GM19372 (cell line): ENCODE results near the gene ABCB1.
"Not testable (repeated sequence)": the region's sequence is repeated elsewhere in the genome, so short reads cannot be mapped to it uniquely, and the experiment has no call there.

ENCODE experiments used
- ATAC-seq: cut with Tn5 transposase; IDR thresholded peaks from one replicate; pipeline ENCODE4 v1.9.1; 2021; ENCODE audit warnings: mild to moderate bottlenecking, low read depth, moderate library complexity; ENCODE audit not compliant: unreplicated experiment

The ABCB1 gene

GRCh38 chr7:87580636-87581035 is 20.0 kb downstream of the ABCB1 start:
- ATAC-seq: no peak

- no peak for ATAC-seq
Observed at GRCh38 chr7:87575521-87575920, 25.2 kb downstream of the ABCB1 start.

- no peak for ATAC-seq
Observed at GRCh38 chr7:87574630-87575029, 26.1 kb downstream of the ABCB1 start.

GRCh38 chr7:87572513-87572912 is 28.2 kb downstream of the ABCB1 start:
- ATAC-seq: not testable (repeated sequence)

GRCh38 chr7:87570178-87570577 is 30.5 kb downstream of the ABCB1 start:
- no peak for ATAC-seq

- no peak for ATAC-seq
Observed at GRCh38 chr7:87567052-87567451, 33.6 kb downstream of the ABCB1 start.

- ATAC-seq: no peak
Observed at GRCh38 chr7:87566311-87566900, 34.3 kb downstream of the ABCB1 start.

GRCh38 chr7:87565877-87566276 is 34.8 kb downstream of the ABCB1 start:
- no peak for ATAC-seq

- ATAC-seq: peak; percentile 82
Observed at GRCh38 chr7:87564296-87564963, 36.3 kb downstream of the ABCB1 start.

GRCh38 chr7:87561702-87562101 is 39.0 kb downstream of the ABCB1 start:
- ATAC-seq: no peak

GRCh38 chr7:87561102-87561501 is 39.6 kb downstream of the ABCB1 start:
- ATAC-seq: no peak

- no peak for ATAC-seq
Observed at GRCh38 chr7:87552351-87552900, 48.3 kb downstream of the ABCB1 start.

GRCh38 chr7:87548123-87548919 is 52.4 kb downstream of the ABCB1 start:
- ATAC-seq: no peak

GRCh38 chr7:87545760-87546159 is 54.9 kb downstream of the ABCB1 start:
- no peak for ATAC-seq

GRCh38 chr7:87543623-87544022 is 57.1 kb downstream of the ABCB1 start:
- no peak for ATAC-seq

- no peak for ATAC-seq
Observed at GRCh38 chr7:87541648-87542047, 59.0 kb downstream of the ABCB1 start.

- no peak for ATAC-seq
Observed at GRCh38 chr7:87538052-87538451, 62.6 kb downstream of the ABCB1 start.

- ATAC-seq: no peak
Observed at GRCh38 chr7:87534072-87534471, 66.6 kb downstream of the ABCB1 start.

GRCh38 chr7:87530126-87530525 is 70.6 kb downstream of the ABCB1 start:
- no peak for ATAC-seq

GRCh38 chr7:87528730-87529129 is 72.0 kb downstream of the ABCB1 start:
- no peak for ATAC-seq

- ATAC-seq: no peak
Observed at GRCh38 chr7:87518735-87519134, 81.9 kb downstream of the ABCB1 start.
